HCT116 (cell line): ENCODE data around the gene TOP1. TPM values are rescaled to one million over a fixed set of nuclear protein-coding genes. Genes with fewer than 3 reads are reported as not detected.

Experiments used
- ATAC-seq: fragments of 200-7000 bp; cut with Tn5 transposase; 2 replicates; pipeline ENCODE4 v1.9.1; 2020; ENCODE audit warnings: mild to moderate bottlenecking, moderate library complexity
- BruUV-seq: library from RNA; stranded (reverse); fragments of 400-500 nt; replicated peaks from 2 replicates; lab custom pipeline; 2021; lab: Mats Ljungman, UMichigan
- CTCF ChIA-PET: fragments of 300-600 bp; sonication (Branson Sonifier 250); formaldehyde crosslinking; loops from one replicate; lab custom pipeline; 2021; ENCODE audit warnings: antibody characterized with exemption; lab: Charles Lee
- POLR2A ChIA-PET: fragments of 300-600, 350-600 bp; sonication (Branson Sonifier 250); formaldehyde crosslinking; loops from one replicate; lab custom pipeline; 2021; ENCODE audit warnings: antibody characterized with exemption; lab: Charles Lee
- RAD21 ChIA-PET, 2 experiments: fragments of 300-600 bp; sonication (Branson Sonifier 250); formaldehyde crosslinking; loops; one replicate each; lab custom pipeline; 2023; ENCODE audit warnings: low total read pairs in 2 of 2; ENCODE audit not compliant: uncharacterized antibody in 2 of 2, unreplicated experiment in 2 of 2, low non-redundant PET in 1 of 2; lab: Charles Lee
- DNase-seq: peaks from one replicate; pipeline ENCODE4 v3.0.0-alpha.2; 2010; ENCODE audit warnings: low read depth, low spot score
- H2AFZ ChIP-seq: fragments of 200-600 bp; shearing (Covaris generic), sonication (generic); 2 replicates; pipeline ENCODE4 v1.6.1; 2017; ENCODE audit warnings: low read depth, mixed run types, mixed read lengths, antibody characterized with exemption, low read length; ENCODE audit not compliant: poor library complexity, severe bottlenecking
- H3K27ac ChIP-seq: 2 replicates; pipeline ENCODE4 v1.5.1; 2012; ENCODE audit warnings: low read depth, low read length
- H3K27me3 ChIP-seq: fragments of 200-600 bp; sonication (generic); 2 replicates; pipeline ENCODE4 v1.6.1; 2016; ENCODE audit warnings: mixed run types, low read length, mixed read lengths; ENCODE audit not compliant: insufficient read depth
- H3K36me3 ChIP-seq, 2 experiments: fragments of 200-500 bp in 1 of 2; fragments of 200-600 bp in 1 of 2; sonication (Bioruptor generic) in 1 of 2; sonication (generic) in 1 of 2; 2 replicates each; pipeline versions ENCODE4 v1.5.1 to v1.6.1; 2014 to 2016; ENCODE audit warnings: low read length in 2 of 2, inconsistent platforms in 1 of 2, mixed read lengths in 1 of 2, mixed run types in 1 of 2; ENCODE audit not compliant: insufficient read depth in 2 of 2, control insufficient read depth in 1 of 2
- H3K4me1 ChIP-seq, 2 experiments: fragments of 200-600 bp in 1 of 2; sonication (generic) in 1 of 2; 2 replicates each; pipeline versions ENCODE4 v1.5.1 to v1.6.1; 2012 to 2017; ENCODE audit warnings: low read length in 2 of 2, inconsistent platforms in 1 of 2, mild to moderate bottlenecking in 1 of 2, mixed read lengths in 1 of 2, mixed run types in 1 of 2, moderate library complexity in 1 of 2; ENCODE audit not compliant: insufficient read depth in 2 of 2, control insufficient read depth in 1 of 2
- H3K4me2 ChIP-seq: fragments of 200-600 bp; sonication (generic); 2 replicates; pipeline ENCODE4 v1.6.1; 2017; ENCODE audit warnings: mixed run types, low read length, mixed read lengths
- H3K4me3 ChIP-seq, 2 experiments: fragments of 200-600 bp in 1 of 2; sonication (generic) in 1 of 2; replicated peaks in 1 of 2; 2 replicates each; pipeline ENCODE4 v1.5.1; 2011 to 2016; ENCODE audit warnings: low read length in 2 of 2, control low read depth in 1 of 2, low read depth in 1 of 2, mild to moderate bottlenecking in 1 of 2, mixed read lengths in 1 of 2, mixed run types in 1 of 2
- H3K79me2 ChIP-seq: fragments of 200-600 bp; sonication (generic); 2 replicates; pipeline ENCODE4 v1.6.1; 2017; ENCODE audit warnings: mild to moderate bottlenecking, mixed run types, low read length, moderate library complexity, mixed read lengths; ENCODE audit not compliant: insufficient read depth
- H3K9ac ChIP-seq: fragments of 200-600 bp; sonication (generic); 2 replicates; pipeline ENCODE4 v1.6.1; 2016; ENCODE audit warnings: low read length, mixed read lengths
- H3K9me2 ChIP-seq: fragments of 200-600 bp; sonication (generic), shearing (Covaris generic); 2 replicates; pipeline ENCODE4 v1.6.1; 2017; ENCODE audit warnings: mixed run types, mild to moderate bottlenecking, moderate library complexity; ENCODE audit not compliant: insufficient read depth
- H3K9me3 ChIP-seq, 2 experiments: fragments of 200-500 bp in 1 of 2; fragments of 200-600 bp in 1 of 2; sonication (Bioruptor generic) in 1 of 2; sonication (generic) in 1 of 2; 2 replicates each; pipeline ENCODE4 v1.6.1; 2014 to 2017; ENCODE audit warnings: low read length in 2 of 2, mixed read lengths in 2 of 2, inconsistent platforms in 1 of 2, low read depth in 1 of 2, mild to moderate bottlenecking in 1 of 2, mixed run types in 1 of 2, moderate library complexity in 1 of 2; ENCODE audit not compliant: control insufficient read depth in 1 of 2, insufficient read depth in 1 of 2
- H4K20me1 ChIP-seq: fragments of 200-600 bp; sonication (generic), shearing (Covaris generic); 2 replicates; pipeline ENCODE4 v1.6.1; 2017; ENCODE audit warnings: mixed run types, mild to moderate bottlenecking, moderate library complexity; ENCODE audit not compliant: insufficient read depth
- CBX3 ChIP-seq: IDR thresholded peaks from 2 replicates; pipeline ENCODE4 v1.6.1; 2012; ENCODE audit warnings: low read depth
- EZH2 ChIP-seq: fragments of 200-600 bp; sonication (generic); IDR thresholded peaks from 2 replicates; pipeline ENCODE4 v1.6.1; 2017; ENCODE audit warnings: antibody characterized with exemption, mixed run types
- POLR2A ChIP-seq: IDR thresholded peaks from 2 replicates; pipeline ENCODE4 v1.7.0; 2011; ENCODE audit warnings: borderline replicate concordance; ENCODE audit not compliant: insufficient read depth, insufficient read length; ENCODE audit errors: extremely low read depth
- RAD21 ChIP-seq: IDR thresholded peaks from 2 replicates; pipeline ENCODE4 v1.6.1; 2012; ENCODE audit warnings: low read depth, mild to moderate bottlenecking
- SP1 ChIP-seq: IDR thresholded peaks from 2 replicates; pipeline ENCODE4 v1.6.1; 2012; ENCODE audit warnings: low read depth
- YY1 ChIP-seq: IDR thresholded peaks from 2 replicates; pipeline ENCODE4 v1.6.1; 2011; ENCODE audit warnings: low read length, low read depth, moderate library complexity, mild to moderate bottlenecking; ENCODE audit not compliant: insufficient replicate concordance; ENCODE audit errors: extremely low read depth
- ZFX ChIP-seq: fragments of 450-650 bp; IDR thresholded peaks from 2 replicates; pipeline ENCODE4 v1.6.1; 2017
- ZNF274 ChIP-seq: fragments of 200-500 bp; sonication (Bioruptor generic); IDR thresholded peaks from 2 replicates; pipeline ENCODE4 v1.6.1; 2014; ENCODE audit warnings: mild to moderate bottlenecking, low read depth, low read length, inconsistent platforms
- intact Hi-C: fragments of 100-400 bp; cut with micrococcal nuclease; formaldehyde crosslinking; loops from 2 replicates; pipeline ENCODE4 v1.10.0; 2022
- total RNA-seq: library from RNA; stranded (reverse); gene quantifications from one replicate; pipeline ENCODE4 v1.2.1, GENCODE V29; 2021; ENCODE audit not compliant: unreplicated experiment
- TF ChIP-seq, protein P1 (sequence below): IDR thresholded peaks from 2 replicates; pipeline ENCODE4 v1.6.1; 2012; ENCODE audit warnings: low read depth

TOP1 gene
- total RNA-seq, 1 experiment from 2014 or later = 190 TPM

DNA sequence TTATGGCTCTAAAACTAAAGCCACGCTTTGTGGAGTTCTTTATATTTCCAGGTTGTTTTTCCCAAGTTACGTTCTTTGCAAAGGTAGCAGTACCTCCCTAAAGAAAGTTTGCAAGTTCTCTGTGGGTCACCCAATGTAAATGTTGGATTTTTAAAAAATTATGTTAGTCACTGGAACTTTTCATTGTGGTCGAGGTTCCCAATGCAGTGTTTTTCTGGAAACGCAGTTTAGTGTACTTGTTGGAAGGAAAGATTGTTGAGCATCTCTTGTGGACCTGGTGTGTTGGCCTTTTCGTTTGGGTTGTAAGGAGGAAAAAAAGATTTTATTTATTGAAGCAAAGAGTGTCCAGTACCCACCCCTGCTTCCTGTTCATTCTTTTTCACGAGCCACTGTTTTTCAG lies 1.4 kb downstream of the TOP1 start:
- Histone ChIP-seq H3K9me3 (no peaks in the 10 kb centered on the region), H3K4me1 (peaks cover 28 to 47% of the 10 kb centered on the region in 2 experiments), H3K36me3 (peaks cover 17 to 36% of the 10 kb centered on the region in 2 experiments; a peak in 3 of 4 replicates), H3K79me2 (peaks cover 65% of the 10 kb centered on the region), H2AFZ (no peak overlapping the region), H4K20me1 (peaks cover 39% of the 10 kb centered on the region; the same call in 1 of the 2 replicates), H3K27ac (peak overlapping the region; percentile 88; the same call in 1 of the 2 replicates), H3K9ac (peak overlapping the region; percentile 87), H3K4me3 (peak overlapping the region; percentile 79 to 86), H3K4me2 (peak overlapping the region; percentile 81), H3K9me2 (no peaks in the 10 kb centered on the region), H3K27me3 (no peaks in the 10 kb centered on the region)
- BruUV-seq = TSS peak; percentile 59
- no peak for TF ChIP-seq RAD21
- TF ChIP-seq POLR2A = no peak
- no peak for TF ChIP-seq YY1
- no peak for TF ChIP-seq ZNF274
- TF ChIP-seq, protein P1, sequence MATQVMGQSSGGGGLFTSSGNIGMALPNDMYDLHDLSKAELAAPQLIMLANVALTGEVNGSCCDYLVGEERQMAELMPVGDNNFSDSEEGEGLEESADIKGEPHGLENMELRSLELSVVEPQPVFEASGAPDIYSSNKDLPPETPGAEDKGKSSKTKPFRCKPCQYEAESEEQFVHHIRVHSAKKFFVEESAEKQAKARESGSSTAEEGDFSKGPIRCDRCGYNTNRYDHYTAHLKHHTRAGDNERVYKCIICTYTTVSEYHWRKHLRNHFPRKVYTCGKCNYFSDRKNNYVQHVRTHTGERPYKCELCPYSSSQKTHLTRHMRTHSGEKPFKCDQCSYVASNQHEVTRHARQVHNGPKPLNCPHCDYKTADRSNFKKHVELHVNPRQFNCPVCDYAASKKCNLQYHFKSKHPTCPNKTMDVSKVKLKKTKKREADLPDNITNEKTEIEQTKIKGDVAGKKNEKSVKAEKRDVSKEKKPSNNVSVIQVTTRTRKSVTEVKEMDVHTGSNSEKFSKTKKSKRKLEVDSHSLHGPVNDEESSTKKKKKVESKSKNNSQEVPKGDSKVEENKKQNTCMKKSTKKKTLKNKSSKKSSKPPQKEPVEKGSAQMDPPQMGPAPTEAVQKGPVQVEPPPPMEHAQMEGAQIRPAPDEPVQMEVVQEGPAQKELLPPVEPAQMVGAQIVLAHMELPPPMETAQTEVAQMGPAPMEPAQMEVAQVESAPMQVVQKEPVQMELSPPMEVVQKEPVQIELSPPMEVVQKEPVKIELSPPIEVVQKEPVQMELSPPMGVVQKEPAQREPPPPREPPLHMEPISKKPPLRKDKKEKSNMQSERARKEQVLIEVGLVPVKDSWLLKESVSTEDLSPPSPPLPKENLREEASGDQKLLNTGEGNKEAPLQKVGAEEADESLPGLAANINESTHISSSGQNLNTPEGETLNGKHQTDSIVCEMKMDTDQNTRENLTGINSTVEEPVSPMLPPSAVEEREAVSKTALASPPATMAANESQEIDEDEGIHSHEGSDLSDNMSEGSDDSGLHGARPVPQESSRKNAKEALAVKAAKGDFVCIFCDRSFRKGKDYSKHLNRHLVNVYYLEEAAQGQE = no peak
- no peak for TF ChIP-seq CBX3
- TF ChIP-seq SP1 = no peak
- no peak for TF ChIP-seq EZH2
- TF ChIP-seq ZFX = no peak
- intact Hi-C loops = no loop called here
- DNase-seq (no peak), ATAC-seq (no peak)
- POLR2A ChIA-PET = interaction anchor here (1.4 to 2.7 kb wide), 2 partner anchors 39 to 43 kb away, joined by 3 to 7 read pairs; no protein-coding TSS in a partner anchor
- RAD21 ChIA-PET = no interaction called here
- CTCF ChIA-PET = no interaction called here
